Measurements from ENCODE around the gene JAKMIP1. TPM values are rescaled to one million over a fixed set of nuclear protein-coding genes. Genes with fewer than 3 reads are reported as not detected.
A peak's percentile ranks its signal among the peaks of the same experiment; 100 is the strongest.

The JAKMIP1 gene
- total and polyA plus RNA-seq, 3 experiments from 2014 or later, result 12.7 to 26.1 (median 14.2) TPM

DNA sequence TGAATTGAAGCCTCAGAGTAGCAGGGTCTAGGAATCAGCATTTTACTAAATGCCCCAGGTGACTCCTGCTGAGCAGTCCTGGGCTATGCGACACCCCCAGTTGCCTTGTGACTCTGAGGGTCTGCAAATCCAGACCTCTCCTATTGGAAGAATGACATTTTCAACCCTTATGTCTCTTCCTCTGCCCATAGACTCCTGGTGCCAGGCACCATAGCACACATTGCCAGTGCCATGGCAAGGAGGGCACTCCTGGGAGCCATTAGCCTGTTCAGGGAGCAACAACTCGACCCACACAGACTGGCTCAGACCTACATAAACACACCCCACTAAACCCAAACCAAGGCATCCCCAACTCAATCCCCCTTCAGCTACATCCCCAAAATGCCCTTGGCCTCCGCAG is 3.7 kb upstream of the JAKMIP1 start:
- Mint-ChIP-seq H3K27me3 (peaks cover 0 to 4% of the 10 kb centered on the region in 2 donors), H3K9me3 (peaks cover 0 to 6% (median 2%) of the 10 kb centered on the region in 5 donors), H3K27ac (peak overlapping the region in 1 of 8 donors; percentile 17), H3K4me3 (peak overlapping the region in 1 of 7 donors; percentile 54), H3K4me1 (peaks cover 9 to 12% (median 11%) of the 10 kb centered on the region in 3 donors), H3K36me3 (peaks cover 0 to under 1% (median 0%) of the 10 kb centered on the region in 3 donors)
- ChIA-PET CTCF (no interaction called here), POLR2A (no interaction called here)
- DNase-seq, result no peak
- Histone ChIP-seq H3K9me3 (ENCODE audit: low read length) (no peaks in the 10 kb centered on the region), H3K27ac (ENCODE audit: low read depth, low read length) (no peak overlapping the region), H3K27me3 (ENCODE audit: insufficient read depth, low read length, poor library complexity, severe bottlenecking) (no peaks in the 10 kb centered on the region), H3K4me3 (ENCODE audit: low read length) (no peak overlapping the region), H3K4me1 (ENCODE audit: insufficient read depth, low read length) (peaks cover 5% of the 10 kb centered on the region), H3K36me3 (ENCODE audit: insufficient read depth, low read length) (no peaks in the 10 kb centered on the region)

DNA sequence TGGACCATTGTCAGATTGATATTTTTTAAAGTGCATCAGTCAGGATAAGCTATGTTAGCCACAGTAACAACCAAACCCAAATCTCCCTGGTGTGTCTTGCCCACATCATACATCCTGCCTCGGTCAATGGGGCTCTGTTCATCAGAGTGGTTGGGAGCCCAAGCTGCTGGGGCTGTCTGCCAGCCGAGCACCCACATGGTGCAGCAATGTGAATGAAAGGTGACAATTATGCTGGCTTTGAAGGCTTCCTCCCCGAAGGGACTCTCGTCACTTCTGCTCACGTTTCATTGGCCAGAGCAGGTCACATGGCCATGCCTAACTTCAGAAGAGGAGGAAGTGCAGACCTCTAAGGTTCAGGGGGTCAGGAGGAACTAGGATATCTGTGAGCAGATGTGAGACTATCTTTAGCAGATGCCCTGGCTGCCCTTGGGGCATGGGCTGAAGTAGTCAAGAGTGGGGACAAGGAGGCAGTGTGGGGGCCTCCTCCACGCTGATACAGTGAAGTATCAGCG is 1.3 kb upstream of the JAKMIP1 start:
- no peak overlapping the region for H3K27ac ChIP-seq (ENCODE audit: low read depth, low read length)
- POLR2A ChIA-PET, result no interaction called here

GRCh38 chr4:6200922-6201362 is 593 bp upstream of the JAKMIP1 start:
- ChIA-PET CTCF (interaction anchor here (1.0 kb wide), 1 partner anchor 127 kb away, joined by 3 read pairs; no protein-coding TSS in a partner anchor), POLR2A (interaction anchor here (0.9 to 2.2 kb wide), 4 partner anchors 19 to 69 kb away, joined by 3 to 12 read pairs (median 4); partner anchors contain the start of gene WFS1)
- Mint-ChIP-seq H3K9me3 (peaks cover 0 to 6% (median 2%) of the 10 kb centered on the region in 5 donors), H3K4me1 (peaks cover 34 to 39% (median 39%) of the 10 kb centered on the region in 3 donors), H3K36me3 (peaks cover 0 to 3% (median 0%) of the 10 kb centered on the region in 3 donors), H3K27ac (peak overlapping the region; percentile 47 to 96 (median 90)), H3K27me3 (peaks cover 8 to 11% of the 10 kb centered on the region in 2 donors), H3K4me3 (peak overlapping the region; percentile 59 to 92 (median 82))
- Histone ChIP-seq H3K4me3 (ENCODE audit: low read length) (no peak overlapping the region), H3K36me3 (ENCODE audit: insufficient read depth, low read length) (no peaks in the 10 kb centered on the region), H3K4me1 (ENCODE audit: insufficient read depth, low read length) (peaks cover 28% of the 10 kb centered on the region), H3K9me3 (ENCODE audit: low read length) (no peaks in the 10 kb centered on the region), H3K27ac (ENCODE audit: low read depth, low read length) (no peak overlapping the region), H3K27me3 (ENCODE audit: insufficient read depth, low read length, poor library complexity, severe bottlenecking) (no peaks in the 10 kb centered on the region)
- peak in 4 of 5 donors; percentile 15 to 55 (median 23) for DNase-seq

More for the DNA sequence above, 1.3 kb upstream of the JAKMIP1 start:
- Mint-ChIP-seq H3K4me3 (peak overlapping the region; percentile 59 to 92 (median 84)), H3K27me3 (peaks cover 9 to 11% of the 10 kb centered on the region in 2 donors), H3K36me3 (peaks cover 0 to 3% (median 0%) of the 10 kb centered on the region in 3 donors), H3K9me3 (peaks cover 0 to 6% (median 2%) of the 10 kb centered on the region in 5 donors), H3K4me1 (peaks cover 32 to 36% (median 35%) of the 10 kb centered on the region in 3 donors), H3K27ac (peak overlapping the region; percentile 47 to 96 (median 90))
- Histone ChIP-seq H3K27me3 (ENCODE audit: insufficient read depth, low read length, poor library complexity, severe bottlenecking) (no peaks in the 10 kb centered on the region), H3K9me3 (ENCODE audit: low read length) (no peaks in the 10 kb centered on the region), H3K36me3 (ENCODE audit: insufficient read depth, low read length) (no peaks in the 10 kb centered on the region), H3K4me1 (ENCODE audit: insufficient read depth, low read length) (peaks cover 28% of the 10 kb centered on the region), H3K4me3 (ENCODE audit: low read length) (no peak overlapping the region)
- CTCF ChIA-PET, result interaction anchor here (1.0 to 1.4 kb wide), 3 partner anchors 45 to 126 kb away, joined by 3 to 6 read pairs (median 3); no protein-coding TSS in a partner anchor
- peak in 4 of 5 donors; percentile 31 to 72 (median 53) for DNase-seq

DNA sequence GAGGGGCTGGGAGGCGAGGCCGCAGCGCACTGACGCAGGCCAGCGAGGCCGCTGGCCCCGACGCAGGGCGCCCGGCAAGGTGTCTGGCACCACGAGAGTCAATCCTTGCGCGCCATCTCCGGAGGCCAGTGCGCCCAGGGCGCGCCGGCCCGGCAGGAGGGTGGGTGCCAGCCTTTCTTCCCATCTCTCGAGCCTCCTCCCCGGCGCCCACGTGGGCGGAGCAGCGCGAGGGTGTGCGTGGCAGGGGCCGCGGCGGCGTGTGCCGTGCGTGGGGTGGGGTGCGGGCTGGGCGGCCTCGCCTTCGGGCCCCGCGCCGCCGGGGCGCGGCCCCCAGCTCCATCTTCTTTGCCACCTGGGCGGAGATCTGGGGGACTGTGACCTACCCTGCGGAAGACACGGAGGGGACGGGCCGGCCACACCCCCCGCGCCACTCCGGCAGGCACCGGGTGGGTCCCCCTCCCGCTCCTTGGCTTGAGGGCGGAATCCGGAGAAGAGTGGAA is 877 bp downstream of the JAKMIP1 start:
- H3K27me3 Mint-ChIP-seq, result peaks cover 8 to 11% of the 10 kb centered on the region in 2 donors
- H3K36me3 ChIP-seq (ENCODE audit: insufficient read depth, low read length), result no peaks in the 10 kb centered on the region
- H3K4me1 Mint-ChIP-seq, result peaks cover 36 to 45% (median 44%) of the 10 kb centered on the region in 3 donors
- DNase-seq, result peak in 4 of 5 donors; percentile 42 to 75 (median 56)
- peak overlapping the region; percentile 55 for H3K27ac ChIP-seq (ENCODE audit: low read depth, low read length)
- H3K4me1 ChIP-seq (ENCODE audit: insufficient read depth, low read length), result peaks cover 28% of the 10 kb centered on the region
- ChIA-PET CTCF (interaction anchor here (1.4 to 1.8 kb wide), 3 partner anchors 17 to 65 kb away, joined by 4 to 9 read pairs (median 6); no protein-coding TSS in a partner anchor), POLR2A (interaction anchor here (0.6 to 2.2 kb wide), 2 partner anchors 9 to 18 kb away, joined by 5 to 12 read pairs; no protein-coding TSS in a partner anchor)
- H3K9me3 ChIP-seq (ENCODE audit: low read length), result no peaks in the 10 kb centered on the region
- H3K27ac Mint-ChIP-seq, result peak overlapping the region in 4 of 8 donors; percentile 89 to 97 (median 92)
- H3K9me3 Mint-ChIP-seq, result peaks cover 0 to 6% (median 2%) of the 10 kb centered on the region in 5 donors
- H3K4me3 Mint-ChIP-seq, result peak overlapping the region; percentile 51 to 91 (median 89)
- peak overlapping the region; percentile 58 for H3K4me3 ChIP-seq (ENCODE audit: low read length)
- no peaks in the 10 kb centered on the region for H3K27me3 ChIP-seq (ENCODE audit: insufficient read depth, low read length, poor library complexity, severe bottlenecking)
- H3K36me3 Mint-ChIP-seq, result peaks cover 0 to 3% (median 0%) of the 10 kb centered on the region in 3 donors

DNA sequence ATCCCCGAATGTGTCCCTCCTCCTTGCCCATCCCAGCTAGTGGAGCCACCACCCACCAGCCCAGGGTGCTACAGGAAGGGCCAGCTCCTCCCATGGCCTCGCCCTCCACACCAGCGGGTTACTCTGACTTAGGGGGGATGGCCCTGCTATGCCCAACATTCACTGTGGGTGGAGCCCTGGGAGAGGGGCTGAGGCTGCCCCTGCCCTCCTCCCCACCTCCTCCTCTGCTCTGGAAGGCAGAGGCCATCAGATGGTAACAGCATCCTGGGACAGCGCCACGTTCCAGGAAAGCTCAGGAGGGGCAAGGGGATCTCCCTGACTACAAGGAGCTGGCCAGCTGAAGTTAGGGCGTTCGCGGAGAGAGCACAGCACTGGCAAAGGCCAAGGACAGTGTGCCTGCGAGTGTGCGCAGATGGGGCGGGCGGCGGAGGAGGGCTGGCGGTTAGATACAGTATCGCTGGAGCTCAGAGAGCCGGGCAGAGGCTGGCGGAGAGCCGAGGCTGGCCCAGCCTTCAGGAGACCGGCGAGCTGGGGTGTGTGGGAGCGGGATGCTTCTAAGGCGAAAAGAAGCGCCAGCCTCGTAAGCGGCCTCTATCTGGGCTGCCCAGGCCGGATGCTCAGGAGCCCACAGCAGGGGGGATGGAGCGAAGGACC is 1.5 kb downstream of the JAKMIP1 start:
- H3K4me3 Mint-ChIP-seq, result peak overlapping the region; percentile 51 to 91 (median 89)
- peak overlapping the region; percentile 55 for H3K27ac ChIP-seq (ENCODE audit: low read depth, low read length)
- peak overlapping the region; percentile 89 to 98 (median 92) for H3K27ac Mint-ChIP-seq
- DNase-seq, result peak in 4 of 5 donors; percentile 14 to 62 (median 33)
- peaks cover 28% of the 10 kb centered on the region for H3K4me1 ChIP-seq (ENCODE audit: insufficient read depth, low read length)
- ChIA-PET POLR2A (interaction anchor here (2.2 kb wide), 1 partner anchor 17 kb away, joined by 12 read pairs; no protein-coding TSS in a partner anchor), CTCF (interaction anchor here (1.4 to 2.1 kb wide), 5 partner anchors 16 to 128 kb away, joined by 3 to 9 read pairs (median 6); no protein-coding TSS in a partner anchor)
- peaks cover 36 to 48% (median 44%) of the 10 kb centered on the region in 3 donors for H3K4me1 Mint-ChIP-seq
- H3K4me3 ChIP-seq (ENCODE audit: low read length), result peak overlapping the region; percentile 58
- no peaks in the 10 kb centered on the region for H3K36me3 ChIP-seq (ENCODE audit: insufficient read depth, low read length)
- H3K9me3 ChIP-seq (ENCODE audit: low read length), result no peaks in the 10 kb centered on the region
- peaks cover 0 to 6% (median 2%) of the 10 kb centered on the region in 5 donors for H3K9me3 Mint-ChIP-seq
- H3K36me3 Mint-ChIP-seq, result peaks cover under 1 to 3% (median 1%) of the 10 kb centered on the region in 3 donors
- H3K27me3 ChIP-seq (ENCODE audit: insufficient read depth, low read length, poor library complexity, severe bottlenecking), result no peaks in the 10 kb centered on the region
- H3K27me3 Mint-ChIP-seq, result peaks cover 8 to 11% of the 10 kb centered on the region in 2 donors

GRCh38 chr4:6198278-6198677 is 2.1 kb downstream of the JAKMIP1 start:
- Histone ChIP-seq H3K36me3 (ENCODE audit: insufficient read depth, low read length) (no peaks in the 10 kb centered on the region), H3K27me3 (ENCODE audit: insufficient read depth, low read length, poor library complexity, severe bottlenecking) (no peaks in the 10 kb centered on the region), H3K27ac (ENCODE audit: low read depth, low read length) (peak overlapping the region; percentile 55), H3K4me1 (ENCODE audit: insufficient read depth, low read length) (peaks cover 28% of the 10 kb centered on the region), H3K4me3 (ENCODE audit: low read length) (peak overlapping the region; percentile 58), H3K9me3 (ENCODE audit: low read length) (no peaks in the 10 kb centered on the region)
- Mint-ChIP-seq H3K27ac (peak overlapping the region; percentile 89 to 98 (median 92)), H3K36me3 (peaks cover 3 to 4% (median 4%) of the 10 kb centered on the region in 3 donors), H3K9me3 (peaks cover 0 to 6% (median 2%) of the 10 kb centered on the region in 5 donors), H3K4me1 (peaks cover 36 to 51% (median 44%) of the 10 kb centered on the region in 3 donors), H3K4me3 (peak overlapping the region; percentile 51 to 91 (median 89)), H3K27me3 (peaks cover 8 to 11% of the 10 kb centered on the region in 2 donors)
- DNase-seq, result peak in 4 of 5 donors; percentile 59 to 85 (median 70)
- CTCF ChIA-PET, result interaction anchor here (1.4 to 2.1 kb wide), 4 partner anchors 15 to 129 kb away, joined by 3 to 9 read pairs (median 5); no protein-coding TSS in a partner anchor
- POLR2A ChIA-PET, result no interaction called here

GRCh38 chr4:6197433-6198174 is 2.7 kb downstream of the JAKMIP1 start:
- Histone ChIP-seq H3K27me3 (ENCODE audit: insufficient read depth, low read length, poor library complexity, severe bottlenecking) (no peaks in the 10 kb centered on the region), H3K36me3 (ENCODE audit: insufficient read depth, low read length) (no peaks in the 10 kb centered on the region), H3K4me3 (ENCODE audit: low read length) (peak overlapping the region; percentile 1), H3K4me1 (ENCODE audit: insufficient read depth, low read length) (peaks cover 28% of the 10 kb centered on the region), H3K27ac (ENCODE audit: low read depth, low read length) (peak overlapping the region; percentile 55), H3K9me3 (ENCODE audit: low read length) (no peaks in the 10 kb centered on the region)
- POLR2A ChIA-PET, result no interaction called here
- Mint-ChIP-seq H3K4me3 (peak overlapping the region; percentile 51 to 91 (median 89)), H3K36me3 (peaks cover 6 to 11% (median 7%) of the 10 kb centered on the region in 3 donors), H3K9me3 (peaks cover 0 to 6% (median 2%) of the 10 kb centered on the region in 5 donors), H3K4me1 (peaks cover 36 to 51% (median 44%) of the 10 kb centered on the region in 3 donors), H3K27me3 (peaks cover 6 to 11% of the 10 kb centered on the region in 2 donors), H3K27ac (peak overlapping the region; percentile 89 to 98 (median 92))
- no peak for DNase-seq
- CTCF ChIA-PET, result interaction anchor here (1.5 to 2.1 kb wide), 3 partner anchors 16 to 130 kb away, joined by 3 to 9 read pairs (median 6); no protein-coding TSS in a partner anchor
